Activated CD4-positive, alpha-beta T cell treated with anti-CD3 and anti-CD28 coated beads, Interleukin-2, amount 50 U/mL, for 24 hours (primary cell): ENCODE measurements around the gene CHCHD3.
A peak's percentile ranks its signal among the peaks of the same experiment; 100 is the strongest.

ENCODE experiments used
- DNase-seq, 2 donors: peaks; one replicate each; pipeline ENCODE4 v3.0.0-alpha.2; 2020; ENCODE audit warnings: low read depth in 1 of 2, low spot score in 1 of 2

CHCHD3 gene

DNA sequence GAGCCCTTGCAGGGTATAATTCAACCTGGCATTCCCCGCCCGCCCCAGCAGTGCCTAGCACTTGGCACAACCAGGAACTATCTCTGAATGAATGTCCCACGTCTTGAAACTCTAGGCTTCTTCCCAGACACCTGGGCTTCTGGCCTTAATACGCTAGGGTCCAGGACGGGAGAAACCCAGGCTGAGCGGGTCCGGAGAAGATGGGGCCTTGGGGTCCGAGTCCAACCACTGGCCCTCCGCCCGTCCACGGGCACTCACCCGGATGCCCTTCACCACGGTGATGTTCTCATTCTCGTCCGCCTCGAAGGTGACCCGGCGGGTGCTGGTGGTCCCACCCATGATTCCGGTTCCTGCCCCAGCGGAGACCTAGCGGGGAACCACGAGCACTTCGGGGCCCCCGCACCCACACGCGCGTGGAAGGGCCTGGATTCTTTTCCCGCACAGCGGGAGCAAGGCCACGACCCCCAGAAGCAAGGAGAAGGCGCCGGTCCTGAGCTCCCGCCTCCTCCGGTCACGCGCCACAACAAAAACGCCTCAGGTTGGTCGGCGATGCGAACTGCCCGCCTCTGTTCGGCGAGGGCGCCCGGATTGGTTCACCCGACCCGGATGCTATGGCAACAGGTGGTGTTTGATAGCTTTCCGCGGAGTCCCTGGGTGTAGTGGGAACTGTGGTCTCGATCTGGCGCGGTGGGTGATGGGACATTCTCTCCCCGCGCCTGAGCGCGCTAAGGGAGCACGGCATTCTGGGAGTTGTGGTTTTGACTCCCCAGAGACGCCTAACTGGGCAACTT lies at the start of gene CHCHD3:
Gene CHCHD3, minus strand, starts transcription at position 492 of the 791 bp plus-strand sequence. Its CDS starts 153 bp downstream, at position 339.
- DNase-seq: peak; percentile 86 to 98

DNA sequence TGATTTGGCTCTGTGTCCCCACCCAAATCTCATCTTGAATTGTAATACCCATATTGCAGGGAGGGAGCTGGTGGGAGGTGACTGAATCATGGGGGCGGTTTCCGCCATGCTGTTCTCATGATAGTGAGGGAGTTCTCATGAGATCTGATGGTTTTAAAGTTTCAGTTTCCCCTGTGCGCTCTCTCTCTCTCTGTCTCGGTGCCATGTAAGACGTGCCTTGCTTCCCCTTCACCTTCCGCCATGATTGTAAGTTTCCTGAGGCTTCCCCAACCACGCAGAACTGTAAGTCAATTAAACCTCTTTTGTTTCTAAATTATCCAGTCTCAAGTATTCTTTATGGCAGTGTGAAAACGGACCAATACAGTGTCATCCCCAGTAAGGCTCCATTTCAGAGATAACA lies 48.3 kb upstream of the CHCHD3 start:
- no peak for DNase-seq

DNA sequence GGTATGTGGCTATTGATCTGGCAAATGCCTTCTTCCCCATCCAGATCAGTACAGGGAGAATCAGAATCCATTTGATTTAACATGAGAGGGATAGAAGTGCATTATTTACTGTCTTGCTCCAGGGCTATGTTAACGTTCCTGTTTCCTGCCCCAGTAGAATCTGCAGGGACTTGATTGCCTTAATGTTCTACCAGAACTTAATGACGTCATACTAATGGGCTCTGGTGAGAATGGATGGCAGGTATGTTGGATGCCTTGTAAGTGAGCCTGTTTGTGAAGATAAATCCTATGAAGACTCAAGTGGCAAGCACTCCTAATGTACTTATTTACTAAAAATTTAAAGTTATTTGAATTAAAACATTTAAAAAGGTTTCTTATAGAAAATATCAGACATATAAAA lies 44.5 kb upstream of the CHCHD3 start:
- no peak for DNase-seq

DNA sequence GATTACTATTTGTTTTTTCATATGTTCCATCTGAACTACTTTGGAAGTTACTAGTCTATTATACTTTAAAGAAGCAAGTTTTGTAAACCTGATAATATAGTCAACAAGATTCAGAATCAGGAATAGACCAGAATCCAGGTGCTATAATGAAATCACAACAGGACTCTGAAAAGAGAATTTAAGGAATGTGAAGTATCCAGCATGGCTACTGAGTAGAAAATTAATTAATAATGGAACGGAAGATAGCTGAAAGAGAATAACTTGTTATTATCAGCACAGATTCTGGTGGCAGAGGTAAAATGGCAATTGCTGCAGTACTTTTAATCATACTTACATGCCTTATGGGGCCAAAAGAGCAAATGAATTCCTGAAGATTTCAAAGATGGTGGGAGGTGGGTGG lies 43.1 kb upstream of the CHCHD3 start:
- DNase-seq: no peak

DNA sequence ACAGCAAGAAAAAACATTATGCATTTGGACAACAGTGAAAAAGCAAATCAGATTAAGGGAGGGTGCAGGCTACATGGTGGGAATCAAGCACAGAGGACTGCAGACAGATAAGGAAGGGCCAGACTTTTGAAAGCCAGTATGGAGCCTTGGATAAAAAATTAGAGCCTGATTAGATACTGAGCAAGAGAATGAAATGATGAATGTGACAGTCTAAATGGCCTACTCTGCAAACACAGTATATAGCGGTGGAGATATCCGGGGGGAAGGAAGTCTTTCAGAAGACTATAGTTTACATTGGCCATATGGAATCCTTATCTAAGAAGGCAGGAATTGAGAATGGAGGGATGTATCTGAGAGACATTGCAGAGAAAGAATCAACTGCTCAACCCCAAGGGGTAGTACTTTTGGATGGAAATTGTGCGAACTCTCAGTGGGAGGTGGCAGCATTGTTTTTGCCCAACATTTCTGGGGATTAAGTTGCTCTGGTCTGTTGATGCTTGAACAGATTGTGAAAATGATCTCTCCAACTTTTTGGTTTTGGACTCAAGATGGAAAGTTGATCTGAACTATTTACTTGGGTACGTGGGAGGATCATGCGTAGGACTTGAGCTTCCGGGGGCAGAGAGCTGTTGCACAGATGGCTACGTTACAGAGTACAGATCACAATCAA lies 39.4 kb upstream of the CHCHD3 start:
- no peak for DNase-seq

DNA sequence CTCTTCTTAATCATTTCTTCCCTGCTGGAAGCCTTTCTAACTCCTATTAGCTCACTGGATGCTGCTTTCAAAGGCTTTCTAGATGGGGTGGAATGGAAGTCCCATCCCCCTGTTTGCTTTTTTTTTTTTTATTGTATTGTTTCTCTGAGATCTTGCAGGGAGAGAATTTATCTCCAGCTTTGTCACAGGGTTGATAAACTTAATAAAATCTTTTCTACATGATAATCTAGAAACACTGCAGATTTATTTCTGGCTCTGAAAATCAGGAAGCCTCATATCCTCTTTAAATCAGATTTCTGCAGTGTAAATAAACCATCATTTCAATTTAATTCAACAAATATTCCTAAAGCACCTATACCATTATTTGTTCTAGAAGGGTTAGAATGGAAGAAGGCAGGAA lies 37.2 kb upstream of the CHCHD3 start:
- no peak for DNase-seq

DNA sequence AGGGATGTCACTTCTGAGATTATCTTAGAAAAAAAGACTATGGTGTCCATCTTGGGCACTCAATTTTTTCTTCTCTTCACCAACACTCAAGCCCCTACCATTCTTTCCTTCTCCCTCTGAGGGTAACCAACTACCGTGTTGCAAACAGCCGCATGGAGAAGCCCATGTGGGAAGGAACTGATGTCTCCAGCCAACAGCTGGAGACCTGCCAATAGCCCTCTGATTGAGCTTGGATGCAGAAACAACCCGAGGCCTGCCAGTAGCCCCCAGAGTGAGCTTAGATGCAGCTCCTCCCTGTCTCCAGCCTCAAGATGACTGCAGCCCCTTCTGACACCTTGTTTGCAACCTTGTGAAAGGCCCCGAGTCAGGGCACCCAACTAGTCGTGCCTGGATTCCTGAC lies 36.4 kb upstream of the CHCHD3 start:
- no peak for DNase-seq

DNA sequence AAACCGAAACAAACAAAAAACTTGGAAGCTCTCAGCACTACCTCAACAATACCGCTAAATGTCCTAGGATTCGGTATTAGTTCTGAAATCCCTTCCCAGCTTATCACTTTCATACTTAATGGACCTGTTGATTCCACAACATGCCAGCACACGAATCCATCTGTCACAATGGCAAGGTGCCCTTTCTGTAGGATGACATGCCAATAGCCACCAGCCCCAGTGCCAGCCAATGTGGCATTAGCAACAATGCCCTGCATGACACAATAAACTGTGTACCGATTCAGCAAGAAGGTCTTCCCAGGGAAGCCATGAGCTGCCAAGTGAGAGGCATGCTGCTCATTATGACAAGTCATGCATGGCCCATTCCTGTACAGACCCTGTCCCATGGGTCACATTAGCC lies 35.6 kb upstream of the CHCHD3 start:
- no peak for DNase-seq

DNA sequence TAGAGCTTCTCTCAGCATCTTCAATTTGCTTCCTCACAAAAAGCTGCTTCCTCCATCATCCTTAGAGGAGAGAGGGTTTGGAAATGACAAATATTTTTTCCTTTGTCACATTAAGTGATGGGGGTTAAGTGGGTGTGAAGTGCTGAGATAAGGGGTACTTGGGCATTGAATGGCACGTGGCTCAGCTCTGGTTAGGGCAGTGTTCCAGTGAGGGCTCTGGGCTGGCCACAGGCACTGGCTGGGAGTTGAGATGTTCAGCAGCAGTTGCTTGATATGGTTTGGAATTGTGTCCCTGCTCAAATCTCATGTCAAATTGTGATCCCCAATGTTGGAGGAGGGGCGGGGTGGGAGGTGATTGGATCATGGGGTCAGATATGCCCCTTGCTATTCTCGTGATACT lies 33.7 kb upstream of the CHCHD3 start:
- no peak for DNase-seq

DNA sequence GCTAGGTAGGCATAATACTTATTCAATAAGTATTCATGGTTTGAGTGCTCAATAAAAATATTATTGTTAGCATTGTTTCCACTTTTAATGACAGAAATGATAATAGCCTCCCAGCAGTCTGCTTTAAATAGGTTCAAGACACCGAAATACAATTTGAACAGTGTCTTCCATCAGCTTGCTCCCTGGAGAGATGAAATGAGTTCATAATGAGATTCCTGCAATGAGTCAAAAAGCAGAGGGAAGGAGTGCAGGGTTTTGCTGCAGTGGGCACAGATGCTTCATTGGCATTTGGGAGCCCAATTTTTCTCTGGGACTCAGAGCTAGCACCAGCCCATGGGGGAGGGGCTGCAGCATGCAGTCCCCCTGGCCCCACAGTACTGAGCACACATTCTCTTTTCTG lies 32.6 kb upstream of the CHCHD3 start:
- DNase-seq: no peak

DNA sequence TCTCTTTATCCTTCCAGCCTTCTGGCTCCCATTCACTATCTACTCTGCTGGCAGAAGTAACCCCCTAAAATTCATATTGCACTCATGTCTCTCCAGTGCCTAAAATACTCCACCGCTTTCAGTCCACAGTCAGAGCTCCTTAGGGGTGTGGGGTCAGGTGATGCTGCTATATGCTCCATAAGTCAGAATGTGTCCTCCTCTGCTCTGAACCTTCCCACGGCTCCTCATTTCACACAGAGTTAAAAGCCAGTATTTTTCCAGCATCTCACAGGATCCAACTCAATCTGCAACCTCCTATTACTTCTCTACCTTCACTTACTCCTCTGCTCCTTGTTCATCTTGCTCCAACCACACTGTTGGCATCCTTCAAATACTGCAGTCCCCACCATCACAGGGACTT lies 31.1 kb upstream of the CHCHD3 start:
- no peak for DNase-seq

DNA sequence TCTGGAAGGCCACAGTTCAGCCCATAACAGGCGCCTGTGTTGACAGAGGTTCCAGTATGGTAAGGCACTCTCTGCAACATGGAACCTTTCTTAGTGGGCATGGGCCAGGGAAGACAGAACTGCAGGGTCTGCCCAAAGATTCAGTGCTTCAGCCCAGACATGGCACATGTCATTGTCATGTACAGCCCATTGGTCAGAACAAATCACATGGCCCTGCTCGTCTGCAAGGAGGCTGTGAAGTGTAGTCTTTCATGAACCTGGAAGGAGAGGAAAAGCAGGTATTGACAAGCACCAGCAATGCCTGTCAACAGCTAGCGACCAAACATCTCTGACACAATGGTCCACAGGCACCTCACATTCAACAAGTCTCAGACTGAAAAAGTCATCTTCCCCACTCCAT lies 30.4 kb upstream of the CHCHD3 start:
- no peak for DNase-seq

DNA sequence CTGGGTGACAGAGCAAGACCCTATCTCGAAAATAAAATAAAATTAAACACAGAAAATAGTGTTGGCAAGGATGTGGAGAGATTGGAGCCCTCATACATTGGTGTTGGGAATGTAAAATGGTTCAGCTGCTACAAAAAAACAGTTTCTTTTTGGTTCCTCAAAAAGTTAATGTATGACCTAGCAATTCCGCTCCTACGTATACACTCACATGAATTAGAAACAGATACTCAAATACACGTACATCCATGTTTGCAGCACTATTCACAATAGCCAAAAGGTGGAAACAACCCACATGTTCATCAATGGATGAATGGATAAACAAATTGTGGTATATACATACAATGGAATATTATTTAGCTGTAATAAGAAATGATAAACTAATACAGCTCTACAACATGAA lies 28.4 kb upstream of the CHCHD3 start:
- DNase-seq: no peak

DNA sequence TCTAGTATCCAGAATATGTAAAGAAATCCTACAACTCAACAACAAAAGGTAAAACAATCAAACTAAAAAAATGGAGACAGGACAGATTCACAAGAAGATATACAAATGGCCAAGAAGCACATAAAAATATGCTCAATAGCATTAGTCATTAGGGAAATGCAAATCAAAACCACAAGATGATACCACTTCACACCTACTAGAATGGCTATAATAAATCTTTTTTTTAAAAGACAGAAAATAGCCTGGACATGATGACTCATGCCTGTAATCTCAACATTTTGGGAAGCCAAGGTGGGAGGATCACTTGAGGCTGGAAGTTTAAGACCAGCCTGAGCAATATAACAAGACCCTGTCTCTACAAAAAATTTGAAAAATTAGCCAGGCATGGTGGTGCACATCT lies 27.9 kb upstream of the CHCHD3 start:
- DNase-seq: no peak

DNA sequence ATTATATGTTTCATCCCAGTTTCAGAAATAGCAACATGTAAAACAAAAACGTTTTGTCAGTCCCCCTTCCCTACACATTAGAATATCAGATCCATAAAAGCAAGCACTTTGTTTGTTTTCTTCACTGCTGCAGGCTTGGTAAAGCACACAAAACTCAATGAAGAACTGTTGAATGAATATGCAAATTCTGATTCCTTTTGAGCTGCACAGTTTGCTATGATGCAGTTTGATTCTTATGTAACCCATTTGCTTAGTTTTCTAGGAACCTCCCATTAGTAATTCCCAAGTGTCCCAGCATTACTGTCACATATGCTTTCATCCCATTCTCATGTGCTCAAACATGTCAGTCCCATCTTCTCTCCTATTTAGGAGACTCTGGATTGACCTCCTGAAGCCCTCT lies 26.1 kb upstream of the CHCHD3 start:
- DNase-seq: no peak

DNA sequence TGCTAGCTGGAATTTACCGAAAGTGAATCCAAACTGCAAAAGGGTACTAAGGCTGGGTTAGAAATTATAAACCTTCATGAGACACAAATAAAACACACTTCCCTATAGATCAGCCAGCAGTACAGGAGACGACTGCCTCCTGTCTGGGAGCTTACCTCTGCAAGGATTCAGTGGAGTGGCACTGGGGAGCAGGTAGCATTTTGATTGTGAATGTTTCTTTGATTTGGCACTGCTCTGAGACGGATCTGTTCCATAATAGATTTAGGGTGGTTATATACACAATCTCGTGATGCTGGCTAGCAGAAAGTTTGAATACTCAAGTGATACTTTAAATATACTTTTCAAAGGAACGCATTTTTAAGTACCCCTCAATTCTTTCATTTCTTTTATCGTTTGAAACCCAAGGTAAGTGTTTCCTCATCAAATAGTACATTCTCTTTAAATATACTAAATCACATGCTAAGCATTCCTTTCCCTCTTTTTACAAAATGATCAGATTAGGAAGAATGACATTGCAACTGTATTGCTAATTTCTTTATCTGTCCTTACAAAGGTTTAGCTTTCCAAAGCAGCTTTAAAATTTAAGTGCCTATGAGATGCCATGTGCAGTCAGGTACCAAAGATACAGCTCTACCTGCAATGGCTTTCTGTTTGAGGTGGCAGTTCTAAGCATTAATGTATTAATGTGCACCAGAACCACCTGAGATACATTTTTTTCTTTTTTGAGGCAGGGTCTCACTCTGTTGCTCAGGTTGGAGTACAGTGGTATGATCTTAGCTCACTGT lies 20.6 kb upstream of the CHCHD3 start:
- no peak for DNase-seq

DNA sequence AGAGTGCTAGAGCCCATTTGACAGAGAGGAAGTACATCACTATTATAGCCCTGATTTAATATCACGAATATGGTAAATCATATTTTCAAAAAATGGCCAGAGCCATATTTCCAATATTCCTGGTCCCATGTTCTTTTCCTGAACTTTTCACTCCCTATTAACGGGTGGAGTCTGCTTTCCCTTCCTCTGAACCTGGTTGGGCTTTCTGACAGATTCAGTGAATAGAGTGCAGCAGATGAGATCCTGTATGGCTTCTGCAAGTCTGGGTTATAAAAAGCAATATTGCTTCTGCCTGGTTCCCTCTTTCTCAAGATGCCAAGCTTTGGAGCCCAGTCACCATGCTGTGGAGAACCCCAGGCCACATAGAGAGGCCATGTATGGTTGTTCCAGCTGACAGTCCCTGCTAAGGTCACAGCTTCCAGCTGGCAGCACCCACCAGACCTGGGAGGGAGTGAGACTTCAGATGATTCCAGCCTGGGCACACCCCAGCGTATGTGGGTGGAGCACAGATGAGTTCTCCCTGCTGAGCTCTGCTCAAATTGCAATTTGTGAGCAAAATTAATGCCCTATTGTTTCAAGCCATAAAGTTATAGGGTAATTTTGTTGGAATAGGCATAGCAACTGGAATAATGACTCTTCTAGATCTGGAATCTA lies 17.9 kb upstream of the CHCHD3 start:
- DNase-seq: no peak

DNA sequence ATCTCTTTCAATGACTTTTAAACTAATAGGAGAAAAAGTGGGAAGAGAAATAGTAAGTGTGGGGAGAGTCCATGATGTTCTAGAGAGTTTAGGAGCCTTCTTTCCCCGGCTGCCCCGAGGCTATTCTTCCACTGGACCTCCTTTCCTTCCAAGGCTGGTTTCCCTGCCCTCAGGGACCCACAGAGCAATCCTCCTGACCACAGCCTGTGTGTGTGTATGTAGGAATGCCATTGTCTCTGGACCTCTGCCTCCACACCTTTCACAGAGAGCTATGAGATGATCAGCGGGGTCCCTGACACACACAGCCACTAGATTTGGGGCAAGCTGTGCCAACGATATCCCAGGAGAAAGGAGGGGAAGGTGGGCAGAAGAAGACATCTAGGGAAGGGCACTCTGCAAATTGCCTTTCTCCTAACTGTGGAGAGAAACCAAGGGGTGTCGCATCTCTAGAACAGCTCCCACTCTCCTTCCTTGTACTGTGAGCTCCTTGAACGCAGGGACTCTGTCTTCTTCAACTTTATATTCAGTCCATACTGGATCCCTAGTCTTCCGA lies 13.3 kb upstream of the CHCHD3 start:
- no peak for DNase-seq

DNA sequence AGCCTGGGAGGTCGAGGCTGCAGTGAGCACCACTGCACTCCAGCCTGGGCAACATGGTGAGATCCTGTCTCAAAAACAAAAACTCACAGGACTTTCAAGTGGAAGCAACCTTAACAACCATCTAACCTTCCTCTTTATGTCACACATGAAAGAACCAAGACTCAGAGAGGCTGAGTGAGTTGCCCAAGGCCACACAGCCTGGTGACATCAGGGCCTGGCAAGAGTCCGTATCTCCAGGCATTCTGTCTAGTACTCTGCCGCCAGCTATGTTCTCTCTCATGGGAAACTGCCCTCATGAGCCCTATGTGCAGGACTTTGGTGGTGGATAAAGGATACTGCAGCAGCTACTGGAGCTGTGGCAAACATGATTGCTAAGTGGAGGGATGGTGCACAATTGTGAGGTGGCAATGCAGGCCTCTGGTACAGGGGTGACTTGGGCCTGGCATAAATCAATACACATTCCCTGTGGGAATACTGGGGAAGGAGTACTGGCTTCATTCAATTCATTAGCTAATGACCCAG lies 10.1 kb upstream of the CHCHD3 start:
- DNase-seq: no peak

DNA sequence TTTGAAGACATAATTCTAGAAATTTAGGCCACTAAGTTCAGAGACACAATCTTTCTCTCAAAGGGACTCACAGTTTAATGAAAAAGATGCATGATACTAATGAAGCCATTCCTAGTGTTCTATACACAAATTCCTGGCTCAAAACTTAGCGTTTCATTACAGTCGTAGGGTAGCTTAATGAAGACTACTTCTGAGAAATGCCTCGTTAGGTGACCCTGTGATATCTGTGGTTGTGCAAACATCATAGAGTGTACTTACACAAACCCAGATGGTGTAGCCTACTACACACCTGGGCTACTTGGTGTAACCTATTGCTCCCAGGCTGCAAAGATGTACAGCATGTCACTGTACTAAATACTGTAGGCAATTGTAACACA lies 488 bp upstream of the CHCHD3 start:
- no peak for DNase-seq

DNA sequence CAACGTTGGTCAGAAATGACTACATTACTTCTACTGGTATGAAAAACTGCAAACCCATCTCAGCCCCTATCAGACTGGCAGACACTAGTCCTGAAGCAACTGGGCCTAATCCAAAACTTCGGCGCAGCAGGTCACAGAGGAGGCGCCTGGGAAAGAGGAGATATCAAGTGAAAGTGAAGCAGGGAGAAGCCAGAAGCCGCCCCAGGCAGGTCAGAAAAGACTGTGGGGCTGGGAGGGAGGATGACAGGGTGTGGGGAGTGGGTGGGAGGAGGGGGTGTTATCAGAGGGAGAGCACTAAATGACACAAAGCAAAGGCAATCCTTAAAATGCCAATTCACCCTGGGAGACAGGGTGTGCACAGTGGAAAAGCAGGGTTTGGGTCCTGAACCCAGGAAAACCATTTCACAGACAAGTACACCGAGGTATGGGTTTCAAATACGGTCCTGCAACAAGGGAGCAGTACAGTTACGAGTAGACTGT lies 731 bp downstream of the CHCHD3 start:
- peak in 1 of 2 donors; percentile 1 for DNase-seq
